Fibroblast of lung (primary cell): ENCODE data around the gene ADGRV1. TPM values are rescaled to one million over a fixed set of nuclear protein-coding genes. Genes with fewer than 3 reads are reported as not detected.

ENCODE experiments used
- DNase-seq, 2 donors: peaks; one replicate each; pipeline versions ENCODE4 v3.0.0 to v3.0.0-alpha.2; 2010; ENCODE audit warnings: low read depth in 2 of 2
- H2AFZ ChIP-seq: 2 replicates; pipeline ENCODE4 v1.5.1; 2012; ENCODE audit warnings: low read length, control low read depth, inconsistent platforms
- H3K27ac ChIP-seq: 2 replicates; pipeline ENCODE4 v1.5.1; 2011; ENCODE audit warnings: low read length, control low read depth; ENCODE audit not compliant: insufficient read depth
- H3K27me3 ChIP-seq: 2 replicates; pipeline ENCODE4 v1.5.1; 2011; ENCODE audit warnings: mild to moderate bottlenecking, low read length; ENCODE audit not compliant: control insufficient read depth, insufficient read depth
- H3K36me3 ChIP-seq: 2 replicates; pipeline ENCODE4 v1.5.1; 2011; ENCODE audit warnings: low read length; ENCODE audit not compliant: control insufficient read depth, insufficient read depth
- H3K4me1 ChIP-seq: 2 replicates; pipeline ENCODE4 v1.5.1; 2011; ENCODE audit warnings: low read length; ENCODE audit not compliant: control insufficient read depth, insufficient read depth; ENCODE audit errors: extremely low read depth
- H3K4me2 ChIP-seq: 2 replicates; pipeline ENCODE4 v1.5.1; 2011; ENCODE audit warnings: low read length, control low read depth; ENCODE audit not compliant: insufficient read depth; ENCODE audit errors: extremely low read depth
- H3K4me3 ChIP-seq, 4 experiments: fragments of 200-600 bp in 1 of 4; sonication (generic) in 1 of 4; replicated peaks in 1 of 4; 2 replicates each; pipeline ENCODE4 v1.5.1; 2011 to 2016; ENCODE audit warnings: low read length in 4 of 4, low read depth in 3 of 4, mild to moderate bottlenecking in 3 of 4, control low read depth in 2 of 4, inconsistent platforms in 1 of 4, mixed read lengths in 1 of 4; ENCODE audit not compliant: insufficient read depth in 1 of 4; ENCODE audit errors: control extremely low read depth in 1 of 4
- H3K79me2 ChIP-seq: 2 replicates; pipeline ENCODE4 v1.5.1; 2012; ENCODE audit warnings: mild to moderate bottlenecking, low read length, inconsistent platforms; ENCODE audit not compliant: control insufficient read depth, insufficient read depth
- H3K9ac ChIP-seq: 2 replicates; pipeline ENCODE4 v1.5.1; 2011; ENCODE audit warnings: mild to moderate bottlenecking, low read length, control low read depth; ENCODE audit not compliant: insufficient read depth
- H3K9me3 ChIP-seq: 2 replicates; pipeline ENCODE4 v1.5.1; 2012; ENCODE audit warnings: low read depth, low read length; ENCODE audit not compliant: control insufficient read depth, insufficient read depth
- H4K20me1 ChIP-seq: 2 replicates; pipeline ENCODE4 v1.5.1; 2011; ENCODE audit warnings: low read length; ENCODE audit not compliant: control insufficient read depth, insufficient read depth; ENCODE audit errors: extremely low read depth
- CTCF ChIP-seq, 2 donors: IDR thresholded peaks in 1 of 2; conservative IDR thresholded peaks in 1 of 2; 1 replicate in 1 of 2; 2 replicates in 1 of 2; pipeline ENCODE4 v1.5.1; 2011 to 2012; ENCODE audit warnings: low read length in 2 of 2, control low read depth in 1 of 2, inconsistent platforms in 1 of 2, low read depth in 1 of 2, mild to moderate bottlenecking in 1 of 2
- EZH2 ChIP-seq: IDR thresholded peaks from 2 replicates; pipeline ENCODE4 v1.5.1; 2012; ENCODE audit warnings: low read length, control low read depth, mild to moderate bottlenecking; ENCODE audit errors: missing control alignments
- polyA plus RNA-seq, 2 donors: library from polyadenylated mRNA; depleted of rRNA in 1 of 2; stranded (reverse) in 1 of 2; unstranded in 1 of 2; fragments of >200 nt; gene quantifications; 2 replicates each; pipeline ENCODE4 v1.2.1, GENCODE V29; 2011 to 2012; ENCODE audit warnings: missing spikeins in 1 of 2
- total RNA-seq: library from RNA; depleted of rRNA; stranded (reverse); fragments of >200 nt; gene quantifications from 2 replicates; pipeline ENCODE4 v1.2.1, GENCODE V29; 2014

The ADGRV1 gene
- total and polyA plus RNA-seq, 2 donors (not counting 1 experiment from before 2014, with no cell fraction given) = 0.15 to 0.17 TPM

DNA sequence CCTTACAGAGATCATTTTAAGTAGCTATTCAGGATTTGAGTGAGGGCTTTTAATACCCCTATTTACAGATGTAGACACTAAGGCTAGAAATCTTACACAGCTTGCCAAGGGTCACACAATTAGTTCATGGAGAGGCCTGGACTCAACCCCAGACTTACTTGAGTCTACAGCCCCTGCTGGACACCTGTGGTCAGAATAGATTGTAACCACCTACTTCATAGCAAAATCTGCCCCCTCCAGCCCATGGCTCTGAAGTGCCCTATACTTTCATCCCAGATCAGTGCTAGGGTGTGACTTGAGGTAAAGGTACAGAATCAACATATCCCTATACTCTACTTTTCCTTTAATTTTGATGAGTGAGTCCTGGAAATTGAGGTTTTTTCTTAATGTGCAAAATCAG is 291.3 kb downstream of the ADGRV1 start:
- TF ChIP-seq CTCF (conservative IDR thresholded peaks at IDR 0.05 in 1 of 2, IDR thresholded peaks at IDR 0.05 in 1 of 2; ENCODE audit: low read depth in 1 of 2, low read length in 2 of 2) (no peak), EZH2 (no peak)
- DNase-seq = no peak
- Histone ChIP-seq H3K36me3 (no peaks in the 10 kb centered on the region), H3K9ac (no peak overlapping the region), H3K27me3 (no peaks in the 10 kb centered on the region), H3K4me2 (no peak overlapping the region), H3K4me3 (no peak overlapping the region), H3K4me1 (no peaks in the 10 kb centered on the region), H2AFZ (no peak overlapping the region), H4K20me1 (no peaks in the 10 kb centered on the region), H3K27ac (no peak overlapping the region), H3K79me2 (no peaks in the 10 kb centered on the region), H3K9me3 (no peaks in the 10 kb centered on the region)

- Histone ChIP-seq H2AFZ (no peak overlapping the region), H3K27ac (no peak overlapping the region), H3K79me2 (no peaks in the 10 kb centered on the region), H3K27me3 (no peaks in the 10 kb centered on the region), H3K9ac (no peak overlapping the region), H3K4me2 (no peak overlapping the region), H4K20me1 (no peaks in the 10 kb centered on the region), H3K36me3 (no peaks in the 10 kb centered on the region), H3K9me3 (no peaks in the 10 kb centered on the region), H3K4me1 (no peaks in the 10 kb centered on the region), H3K4me3 (no peak overlapping the region)
- DNase-seq = no peak
- TF ChIP-seq EZH2 (no peak), CTCF (conservative IDR thresholded peaks at IDR 0.05 in 1 of 2, IDR thresholded peaks at IDR 0.05 in 1 of 2; ENCODE audit: low read depth in 1 of 2, low read length in 2 of 2) (no peak)
Measured at GRCh38 chr5:90852531-90852930, 293.9 kb downstream of the ADGRV1 start.

- Histone ChIP-seq H3K9ac (no peak overlapping the region), H3K79me2 (no peaks in the 10 kb centered on the region), H3K4me3 (no peak overlapping the region), H4K20me1 (no peaks in the 10 kb centered on the region), H3K4me1 (no peaks in the 10 kb centered on the region), H3K4me2 (no peak overlapping the region), H3K36me3 (no peaks in the 10 kb centered on the region), H3K27ac (no peak overlapping the region), H3K9me3 (no peaks in the 10 kb centered on the region), H2AFZ (no peak overlapping the region), H3K27me3 (no peaks in the 10 kb centered on the region)
- no peak for TF ChIP-seq EZH2
- TF ChIP-seq CTCF (conservative IDR thresholded peaks at IDR 0.05 in 1 of 2, IDR thresholded peaks at IDR 0.05 in 1 of 2; ENCODE audit: low read depth in 1 of 2, low read length in 2 of 2) = no peak
- DNase-seq = no peak
Measured at GRCh38 chr5:90853750-90854149, 295.2 kb downstream of the ADGRV1 start.
